Omental fat pad (tissue), 4 donors: ENCODE data around the gene NUBP1. TPM values are rescaled to one million over a fixed set of nuclear protein-coding genes. Genes with fewer than 3 reads are reported as not detected.
A peak's percentile ranks its signal among the peaks of the same experiment; 100 is the strongest.

Experiments
- ATAC-seq: fragments of 150-250 bp; one replicate; pipeline ENCODE4 v1.9.1; 2016; ENCODE audit warnings: mild to moderate bottlenecking, moderate library complexity; ENCODE audit not compliant: low FRiP score
- DNase-seq: peaks from one replicate; pipeline ENCODE4 v3.0.0-alpha.2; 2019; ENCODE audit warnings: low spot score
- CTCF ChIP-seq, 3 donors: fragments of 450-650 bp; IDR thresholded peaks; one replicate each; pipeline ENCODE4 v1.5.1; 2016 to 2017; ENCODE audit warnings: antibody characterized with exemption in 3 of 3, mild to moderate bottlenecking in 3 of 3, moderate library complexity in 2 of 3
- total RNA-seq, 4 donors: library from RNA; depleted of rRNA; stranded (reverse); fragments of >200 nt; gene quantifications; one replicate each; pipeline ENCODE4 v1.1.0, GENCODE V29; 2016

NUBP1 gene
- total RNA-seq, 4 donors from 2014 or later, result 22.0 to 31.7 (median 22.4) TPM

- no peak for DNase-seq
- no peak for ATAC-seq
- no peak for TF ChIP-seq CTCF (IDR thresholded peaks at IDR 0.05)
Measured at GRCh38 chr16:10728003-10728887, 15.4 kb upstream of the NUBP1 start.

GRCh38 chr16:10729104-10730048 lies 14.3 kb upstream of the NUBP1 start:
- peak; percentile 90 for ATAC-seq
- no peak for DNase-seq
- TF ChIP-seq CTCF (IDR thresholded peaks at IDR 0.05), result no peak

GRCh38 chr16:10731790-10732189 lies 11.9 kb upstream of the NUBP1 start:
- no peak for TF ChIP-seq CTCF (IDR thresholded peaks at IDR 0.05)
- DNase-seq (no peak), ATAC-seq (no peak)

- peak in 2 of 3 donors; percentile 60 to 84 for TF ChIP-seq CTCF (IDR thresholded peaks at IDR 0.05)
- no peak for DNase-seq
- peak; percentile 62 for ATAC-seq
Measured at GRCh38 chr16:10737068-10737625, 6.5 kb upstream of the NUBP1 start.

- DNase-seq (no peak), ATAC-seq (peak; percentile 55)
- TF ChIP-seq CTCF (IDR thresholded peaks at IDR 0.05), result no peak
Measured at GRCh38 chr16:10738231-10739077, 5.2 kb upstream of the NUBP1 start.
